Testis (tissue), 2 donors: ENCODE measurements around the gene AKAP5.
"Not testable (repeated sequence)": the region's sequence is repeated elsewhere in the genome, so short reads cannot be mapped to it uniquely, and the experiment has no call there.

Experiments
- POLR2A ChIP-seq: fragments of 450-650 bp; IDR thresholded peaks from one replicate; pipeline ENCODE4 v1.6.1; 2017; ENCODE audit warnings: antibody characterized with exemption, mild to moderate bottlenecking, moderate library complexity
- TF ChIP-seq, protein P1 (sequence below), 3 experiments: fragments of 450-650 bp in 2 of 3; fragments of 200-600 bp in 1 of 3; sonication (generic) in 1 of 3; IDR thresholded peaks; one replicate each; pipeline ENCODE4 v1.5.1; 2016 to 2019; ENCODE audit warnings: antibody characterized with exemption in 3 of 3, mild to moderate bottlenecking in 2 of 3, moderate library complexity in 1 of 3

GRCh38 chr14:64517667-64518066 lies 52.4 kb downstream of the AKAP5 start:
- TF ChIP-seq, protein P1, sequence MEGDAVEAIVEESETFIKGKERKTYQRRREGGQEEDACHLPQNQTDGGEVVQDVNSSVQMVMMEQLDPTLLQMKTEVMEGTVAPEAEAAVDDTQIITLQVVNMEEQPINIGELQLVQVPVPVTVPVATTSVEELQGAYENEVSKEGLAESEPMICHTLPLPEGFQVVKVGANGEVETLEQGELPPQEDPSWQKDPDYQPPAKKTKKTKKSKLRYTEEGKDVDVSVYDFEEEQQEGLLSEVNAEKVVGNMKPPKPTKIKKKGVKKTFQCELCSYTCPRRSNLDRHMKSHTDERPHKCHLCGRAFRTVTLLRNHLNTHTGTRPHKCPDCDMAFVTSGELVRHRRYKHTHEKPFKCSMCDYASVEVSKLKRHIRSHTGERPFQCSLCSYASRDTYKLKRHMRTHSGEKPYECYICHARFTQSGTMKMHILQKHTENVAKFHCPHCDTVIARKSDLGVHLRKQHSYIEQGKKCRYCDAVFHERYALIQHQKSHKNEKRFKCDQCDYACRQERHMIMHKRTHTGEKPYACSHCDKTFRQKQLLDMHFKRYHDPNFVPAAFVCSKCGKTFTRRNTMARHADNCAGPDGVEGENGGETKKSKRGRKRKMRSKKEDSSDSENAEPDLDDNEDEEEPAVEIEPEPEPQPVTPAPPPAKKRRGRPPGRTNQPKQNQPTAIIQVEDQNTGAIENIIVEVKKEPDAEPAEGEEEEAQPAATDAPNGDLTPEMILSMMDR (IDR thresholded peaks at IDR 0.05) = not testable (repeated sequence)
- TF ChIP-seq POLR2A = not testable (repeated sequence)
